GM21576 (cell line): ENCODE results near the gene FIBCD1.
"Not testable (repeated sequence)": the region's sequence is repeated elsewhere in the genome, so short reads cannot be mapped to it uniquely, and the experiment has no call there.

Experiments
- ATAC-seq: cut with Tn5 transposase; IDR thresholded peaks from one replicate; pipeline ENCODE4 v1.9.1; 2021; ENCODE audit warnings: mild to moderate bottlenecking, moderate library complexity; ENCODE audit not compliant: unreplicated experiment

Gene FIBCD1

GRCh38 chr9:130910670-130911069, 28.4 kb downstream of the FIBCD1 start:
- not testable (repeated sequence) for ATAC-seq

GRCh38 chr9:130910041-130910440, 29.0 kb downstream of the FIBCD1 start:
- ATAC-seq, result not testable (repeated sequence)

GRCh38 chr9:130908878-130909355, 30.1 kb downstream of the FIBCD1 start:
- ATAC-seq, result no peak

- ATAC-seq, result no peak
These were observed 30.7 kb downstream of the FIBCD1 start for GRCh38 chr9:130908146-130908877.

- no peak for ATAC-seq
These were observed 32.2 kb downstream of the FIBCD1 start for GRCh38 chr9:130906735-130907416.

- no peak for ATAC-seq
These were observed 32.9 kb downstream of the FIBCD1 start for GRCh38 chr9:130905902-130906734.

- ATAC-seq, result no peak
These were observed 33.7 kb downstream of the FIBCD1 start for GRCh38 chr9:130905125-130905901.

GRCh38 chr9:130904070-130905044, 34.7 kb downstream of the FIBCD1 start:
- no peak for ATAC-seq

- no peak for ATAC-seq
These were observed 35.6 kb downstream of the FIBCD1 start for GRCh38 chr9:130903194-130904069.

- no peak for ATAC-seq
These were observed 36.6 kb downstream of the FIBCD1 start for GRCh38 chr9:130902204-130903185.

GRCh38 chr9:130901498-130902203, 37.4 kb downstream of the FIBCD1 start:
- ATAC-seq, result no peak

GRCh38 chr9:130900701-130901497, 38.1 kb downstream of the FIBCD1 start:
- ATAC-seq, result no peak

- ATAC-seq, result no peak
These were observed 39.8 kb downstream of the FIBCD1 start for GRCh38 chr9:130899051-130899748.

- no peak for ATAC-seq
These were observed 40.5 kb downstream of the FIBCD1 start for GRCh38 chr9:130898552-130898852.

- ATAC-seq, result no peak
These were observed 41.0 kb downstream of the FIBCD1 start for GRCh38 chr9:130897848-130898551.
